Pulmonary artery endothelial cell (primary cell): ENCODE data around the gene UGT2A2. TPM values are rescaled to one million over a fixed set of nuclear protein-coding genes. Genes with fewer than 3 reads are reported as not detected.

Experiments used
- DNase-seq: peaks from one replicate; pipeline ENCODE4 v3.0.0-alpha.2; 2011; ENCODE audit warnings: low read depth, low spot score
- total RNA-seq: library from RNA; depleted of rRNA; stranded (reverse); fragments of >200 nt; gene quantifications from 2 replicates; pipeline ENCODE4 v1.2.3, GENCODE V29; 2014

UGT2A2 gene
- total RNA-seq, 1 donor from 2014 or later = 0.26 TPM

DNA sequence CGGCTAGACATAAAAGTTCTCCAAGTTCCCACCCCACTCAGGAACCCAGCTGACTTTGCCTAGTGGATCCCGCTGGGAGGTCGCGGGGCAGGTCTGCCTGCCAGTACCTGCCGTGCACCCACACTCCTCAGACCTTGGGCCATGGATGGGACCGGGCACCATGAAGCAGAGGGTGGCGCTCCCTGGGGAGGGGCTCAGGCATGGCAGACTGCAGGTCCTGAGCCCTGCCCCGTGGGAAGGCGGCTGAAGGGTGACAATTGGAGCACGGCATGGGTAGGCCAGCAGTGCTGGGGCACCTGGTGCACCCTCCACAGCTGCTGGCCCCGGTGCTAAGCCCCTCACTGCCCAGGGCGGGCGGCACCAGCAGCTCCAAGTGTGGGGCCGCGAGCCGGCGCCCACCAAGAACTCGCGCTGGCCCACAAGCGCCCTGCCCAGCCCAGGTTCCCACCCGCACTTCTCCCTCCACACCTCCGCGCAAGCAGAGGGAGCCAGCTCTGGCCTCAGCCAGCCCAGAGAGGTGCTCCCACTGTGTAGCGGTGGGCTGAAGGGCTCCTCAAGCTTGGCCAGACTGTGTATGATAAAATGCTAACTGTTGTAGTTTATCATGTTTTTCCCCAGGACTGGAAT, 63.1 kb downstream of the UGT2A2 start:
- DNase-seq = no peak

DNA sequence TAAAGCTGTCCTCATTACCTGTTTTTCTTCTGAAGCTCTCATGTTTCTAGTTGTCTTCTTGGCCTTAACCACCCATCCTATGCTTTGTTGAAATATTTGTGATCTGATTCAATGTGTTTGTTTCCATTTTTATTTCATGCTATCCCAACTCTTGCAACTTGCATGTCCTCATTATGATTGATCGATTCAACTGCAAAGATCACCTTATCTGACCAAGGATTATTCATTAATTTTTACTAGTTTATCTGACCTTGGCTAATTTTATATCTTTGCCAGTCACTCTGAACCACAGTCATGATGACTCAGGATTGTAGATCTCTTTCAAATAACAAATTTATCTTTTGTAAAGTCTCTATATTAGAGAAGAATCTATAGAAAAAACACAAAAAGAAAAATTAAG, 70.7 kb downstream of the UGT2A2 start:
- no peak for DNase-seq

DNA sequence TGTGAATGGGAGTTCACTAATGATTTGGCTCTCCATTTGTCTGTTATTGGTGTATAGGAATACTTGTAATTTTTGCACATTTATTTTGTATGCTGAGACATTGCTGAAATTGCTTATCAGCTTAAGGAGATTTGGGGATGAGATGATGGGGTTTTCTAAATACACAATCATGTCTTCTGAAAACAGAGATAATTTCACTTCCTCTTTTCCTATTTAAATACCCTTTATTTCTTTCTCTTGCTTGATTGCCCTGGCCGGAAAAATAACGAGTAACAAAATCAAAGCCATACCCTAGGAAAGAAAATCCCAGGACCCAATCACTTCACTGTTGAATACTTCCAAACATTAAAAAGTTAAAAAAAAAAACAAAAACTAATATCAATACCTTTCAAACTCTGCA, 76.0 kb downstream of the UGT2A2 start:
- no peak for DNase-seq

DNA sequence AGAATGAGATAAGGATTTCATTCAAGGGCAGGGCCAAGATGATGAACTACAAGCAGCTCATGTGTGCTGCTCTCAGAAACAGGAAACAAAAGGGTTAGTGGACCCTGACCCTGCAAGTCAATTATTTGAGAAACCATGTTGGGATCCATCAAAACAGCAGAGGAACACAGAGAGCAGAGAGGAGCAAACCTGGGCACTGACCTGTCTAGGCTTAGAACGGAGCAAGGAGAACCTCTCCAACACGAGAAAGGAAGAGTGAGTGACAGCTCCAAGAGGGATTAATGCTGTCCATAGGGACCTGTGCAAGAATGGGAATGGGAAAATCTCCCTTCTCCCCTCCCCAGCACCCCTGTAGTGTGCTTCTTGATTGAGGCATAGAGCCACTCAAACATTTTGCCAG, 89.8 kb downstream of the UGT2A2 start:
- DNase-seq = no peak

DNA sequence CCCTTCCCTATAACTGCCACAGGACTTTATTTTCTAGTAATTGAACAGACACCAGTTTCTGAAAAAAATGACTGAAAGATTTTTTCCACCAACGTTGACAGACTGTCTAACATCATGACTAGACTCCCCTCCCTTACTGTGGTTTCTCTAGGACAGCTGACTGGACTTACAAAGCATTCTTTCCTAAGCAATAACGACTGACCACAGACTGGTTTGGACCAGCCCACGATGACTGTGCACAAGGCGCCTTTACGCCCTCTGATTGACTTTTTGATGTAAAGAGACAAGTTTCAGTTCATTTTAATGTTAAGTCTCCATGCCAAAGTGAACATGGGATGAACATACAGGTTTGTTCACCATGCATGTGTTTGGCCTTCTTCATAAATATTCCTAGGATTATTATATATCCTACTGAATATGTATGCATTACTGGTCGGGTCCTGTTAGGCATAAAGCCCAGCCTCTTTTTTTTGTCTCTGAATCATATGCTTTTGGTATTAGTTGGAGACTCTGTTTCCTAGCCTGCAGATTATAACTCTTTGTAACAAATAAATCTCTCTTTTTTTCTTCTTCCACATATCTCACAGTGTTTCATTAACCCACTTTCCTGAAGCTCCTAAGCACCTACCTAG, 93.2 kb downstream of the UGT2A2 start:
- DNase-seq = no peak

Other genes starting within 250 kb of the UGT2A2 start
- gene UGT2B4, start 143.7 kb downstream of the UGT2A2 start, total RNA-seq = not detected in 2 replicates
- 0.53 and 1.1 TPM in 2 replicates for gene UGT2A1, start 13.6 kb upstream of the UGT2A2 start, total RNA-seq
- gene SULT1B1, start 121.0 kb upstream of the UGT2A2 start, total RNA-seq = 49.4 and 55.5 TPM in 2 replicates
- 34.2 and 267 TPM in 2 replicates for gene SULT1E1, start 220.5 kb upstream of the UGT2A2 start, total RNA-seq